Fibroblast of pulmonary artery (primary cell): ENCODE data around the gene PCBD2.
A peak's percentile ranks its signal among the peaks of the same experiment; 100 is the strongest.

ENCODE experiments used
- DNase-seq: peaks from one replicate; pipeline ENCODE4 v3.0.0-alpha.2; 2010; ENCODE audit warnings: low read depth
- H3K4me3 ChIP-seq: replicated peaks from 2 replicates; pipeline ENCODE4 v1.5.1; 2011; ENCODE audit warnings: low read depth, mild to moderate bottlenecking, control low read depth, low read length, moderate library complexity
- CTCF ChIP-seq: IDR thresholded peaks from 2 replicates; pipeline ENCODE4 v1.5.1; 2011; ENCODE audit warnings: mild to moderate bottlenecking, control low read depth, low read length, inconsistent platforms; ENCODE audit errors: missing control alignments

The PCBD2 gene

GRCh38 chr5:134891473-134891872, 13.5 kb upstream of the PCBD2 start:
- no peak for DNase-seq

GRCh38 chr5:134892282-134892681, 12.6 kb upstream of the PCBD2 start:
- no peak for DNase-seq
- no peak for TF ChIP-seq CTCF
- H3K4me3 ChIP-seq: no peak overlapping the region

More at GRCh38 chr5:134891473-134891872, 13.5 kb upstream of the PCBD2 start:
- TF ChIP-seq CTCF: no peak
- H3K4me3 ChIP-seq: no peak overlapping the region

GRCh38 chr5:134892926-134893325, 12.0 kb upstream of the PCBD2 start:
- no peak for TF ChIP-seq CTCF
- no peak for DNase-seq
- no peak overlapping the region for H3K4me3 ChIP-seq

- H3K4me3 ChIP-seq: no peak overlapping the region
- no peak for TF ChIP-seq CTCF
- DNase-seq: no peak
Measured at GRCh38 chr5:134893748-134894505, 11.0 kb upstream of the PCBD2 start.

GRCh38 chr5:134902071-134902801, 2.7 kb upstream of the PCBD2 start:
- no peak overlapping the region for H3K4me3 ChIP-seq
- TF ChIP-seq CTCF: no peak
- peak; percentile 1 for DNase-seq

GRCh38 chr5:134905246-134905996, 490 bp downstream of the PCBD2 start:
- H3K4me3 ChIP-seq: peak overlapping the region; percentile 70
- DNase-seq: peak; percentile 81
- peak; percentile 65 for TF ChIP-seq CTCF
